Hepatocyte (in vitro differentiated cells): Measurements from ENCODE around the gene NCOA6. TPM values are rescaled to one million over a fixed set of nuclear protein-coding genes. Genes with fewer than 3 reads are reported as not detected.
"Not testable (repeated sequence)": the region's sequence is repeated elsewhere in the genome, so short reads cannot be mapped to it uniquely, and the experiment has no call there.

ENCODE experiments used
- DNase-seq: peaks from one replicate; pipeline ENCODE4 v3.0.0-alpha.2; 2016; ENCODE audit warnings: low spot score
- H2AFZ ChIP-seq: fragments of 200-600 bp; sonication (generic); 2 replicates; pipeline ENCODE4 v1.6.0; 2016; ENCODE audit warnings: antibody characterized with exemption, mild to moderate bottlenecking
- H3K27ac ChIP-seq: fragments of 200-600 bp; sonication (generic); 2 replicates; pipeline ENCODE4 v1.5.1; 2016; ENCODE audit warnings: mild to moderate bottlenecking
- H3K27me3 ChIP-seq: fragments of 200-600 bp; sonication (generic); 2 replicates; pipeline ENCODE4 v1.6.1; 2016
- H3K36me3 ChIP-seq: fragments of 200-600 bp; sonication (generic); replicated peaks from 2 replicates; pipeline ENCODE4 v1.5.1; 2016; ENCODE audit warnings: low read depth; ENCODE audit not compliant: insufficient read depth
- H3K4me1 ChIP-seq: fragments of 200-600 bp; sonication (generic); 2 replicates; pipeline ENCODE4 v1.5.1; 2016; ENCODE audit warnings: mild to moderate bottlenecking, moderate library complexity; ENCODE audit not compliant: insufficient read depth
- H3K4me2 ChIP-seq: fragments of 200-600 bp; sonication (generic); 2 replicates; pipeline ENCODE4 v1.6.0; 2016
- H3K4me3 ChIP-seq: fragments of 200-600 bp; sonication (generic); 2 replicates; pipeline ENCODE4 v1.5.1; 2016; ENCODE audit warnings: mild to moderate bottlenecking
- H3K79me2 ChIP-seq: fragments of 200-600 bp; sonication (generic); 2 replicates; pipeline ENCODE4 v1.6.0; 2017; ENCODE audit warnings: mild to moderate bottlenecking
- H3K9me2 ChIP-seq: fragments of 200-600 bp; sonication (generic); replicated peaks from 2 replicates; pipeline ENCODE4 v1.6.0; 2017; ENCODE audit warnings: mild to moderate bottlenecking; ENCODE audit not compliant: insufficient read depth
- H3K9me3 ChIP-seq: fragments of 200-600 bp; sonication (generic); 2 replicates; pipeline ENCODE4 v1.5.1; 2016; ENCODE audit warnings: low read depth, mild to moderate bottlenecking
- H4K20me1 ChIP-seq: fragments of 200-600 bp; sonication (generic); 2 replicates; pipeline ENCODE4 v1.6.0; 2016; ENCODE audit warnings: mild to moderate bottlenecking; ENCODE audit not compliant: insufficient read depth, poor library complexity, severe bottlenecking
- CTCF ChIP-seq: fragments of 200-600 bp; sonication (generic); IDR thresholded peaks from 2 replicates; pipeline ENCODE4 v1.5.1; 2016; ENCODE audit warnings: antibody characterized with exemption, mild to moderate bottlenecking; ENCODE audit not compliant: poor library complexity
- EZH2 ChIP-seq: fragments of 200-600 bp; sonication (generic); IDR thresholded peaks from 2 replicates; pipeline ENCODE4 v1.6.1; 2016; ENCODE audit warnings: antibody characterized with exemption, mild to moderate bottlenecking, borderline replicate concordance
- EZH2phosphoT487 ChIP-seq: fragments of 200-600 bp; sonication (generic); IDR thresholded peaks from one replicate; pipeline ENCODE4 v1.6.1; 2018; ENCODE audit warnings: antibody characterized with exemption, mild to moderate bottlenecking, low read depth, moderate library complexity; ENCODE audit not compliant: unreplicated experiment, severe bottlenecking
- WGBS: methylation state at CpG from one replicate; pipeline ENCODE4 v1.1.6; 2016; ENCODE audit warnings: low lambda C conversion rate; ENCODE audit errors: missing lambda C conversion rate; 5-methylcytosine and 5-hydroxymethylcytosine counted together
- polyA plus RNA-seq: library from polyadenylated mRNA; unstranded; fragments of >200 nt; fragmentation: Nextera tagmentation; extraction: Ambion mirVana; gene quantifications from 2 replicates; pipeline ENCODE4 v1.2.1, GENCODE V29; 2016
- total RNA-seq: library from RNA; depleted of rRNA; stranded (reverse); fragments of >200 nt; gene quantifications from 2 replicates; pipeline ENCODE4 v1.2.3, GENCODE V29; 2014

Gene NCOA6
- total and polyA plus RNA-seq, 2 experiments from 2014 or later = 11.6 to 23.5 TPM

GRCh38 chr20:34817072-34817471 is 8.4 kb downstream of the NCOA6 start:
- peaks cover 98% of the 10 kb centered on the region for H3K79me2 ChIP-seq
- no peak for TF ChIP-seq EZH2phosphoT487
- TF ChIP-seq CTCF = no peak
- TF ChIP-seq EZH2 = no peak
- no peak for DNase-seq
- WGBS = 100% methylated on average over 1 of the region's 2 CpGs
- H3K9me3 ChIP-seq = no peaks in the 10 kb centered on the region
- no peak overlapping the region for H3K27ac ChIP-seq
- no peak overlapping the region for H3K4me2 ChIP-seq
- H4K20me1 ChIP-seq = peaks cover 77% of the 10 kb centered on the region
- no peaks in the 10 kb centered on the region for H3K27me3 ChIP-seq
- no peak overlapping the region for H3K4me3 ChIP-seq
- H3K4me1 ChIP-seq = peaks cover 7% of the 10 kb centered on the region
- no peaks in the 10 kb centered on the region for H3K36me3 ChIP-seq
- H2AFZ ChIP-seq = no peak overlapping the region
- no peaks in the 10 kb centered on the region for H3K9me2 ChIP-seq

GRCh38 chr20:34815636-34816035 is 9.8 kb downstream of the NCOA6 start:
- H3K4me2 ChIP-seq = no peak overlapping the region

GRCh38 chr20:34808583-34808982 is 16.9 kb downstream of the NCOA6 start:
- no peak overlapping the region for H3K27ac ChIP-seq
- no peak overlapping the region for H2AFZ ChIP-seq
- 90% methylated on average over 5 of the region's 5 CpGs for WGBS
- H3K9me2 ChIP-seq = no peaks in the 10 kb centered on the region
- H3K4me1 ChIP-seq = no peaks in the 10 kb centered on the region
- no peaks in the 10 kb centered on the region for H3K36me3 ChIP-seq
- H3K4me2 ChIP-seq = no peak overlapping the region
- no peaks in the 10 kb centered on the region for H3K27me3 ChIP-seq
- H4K20me1 ChIP-seq = peaks cover 44% of the 10 kb centered on the region
- H3K9me3 ChIP-seq = no peaks in the 10 kb centered on the region
- TF ChIP-seq CTCF (no peak), EZH2 (no peak), EZH2phosphoT487 (no peak)
- H3K79me2 ChIP-seq = peaks cover 95% of the 10 kb centered on the region
- no peak for DNase-seq
- no peak overlapping the region for H3K4me3 ChIP-seq

More at GRCh38 chr20:34815636-34816035, 9.8 kb downstream of the NCOA6 start:
- Histone ChIP-seq H3K9me3 (no peaks in the 10 kb centered on the region), H3K36me3 (no peaks in the 10 kb centered on the region), H3K9me2 (no peaks in the 10 kb centered on the region), H3K4me3 (no peak overlapping the region), H3K4me1 (no peaks in the 10 kb centered on the region), H2AFZ (no peak overlapping the region), H3K27me3 (no peaks in the 10 kb centered on the region), H3K79me2 (peaks cover 98% of the 10 kb centered on the region), H4K20me1 (peaks cover 80% of the 10 kb centered on the region), H3K27ac (no peak overlapping the region)
- 89% methylated on average over 1 of the region's 1 CpG for WGBS
- no peak for DNase-seq
- no peak for TF ChIP-seq EZH2phosphoT487
- no peak for TF ChIP-seq CTCF
- no peak for TF ChIP-seq EZH2

- H4K20me1 ChIP-seq = peaks cover 48% of the 10 kb centered on the region
Observed at GRCh38 chr20:34807944-34808465, 17.4 kb downstream of the NCOA6 start.

More at GRCh38 chr20:34807944-34808465, 17.4 kb downstream of the NCOA6 start:
- peaks cover 95% of the 10 kb centered on the region for H3K79me2 ChIP-seq
- not testable (repeated sequence) for H2AFZ ChIP-seq, H3K27ac ChIP-seq, H3K27me3 ChIP-seq, H3K4me1 ChIP-seq, H3K4me2 ChIP-seq, H3K36me3 ChIP-seq, H3K9me3 ChIP-seq, DNase-seq, H3K9me2 ChIP-seq, H3K4me3 ChIP-seq
- WGBS = 96% methylated on average over 8 of the region's 8 CpGs
